Smooth muscle cell (in vitro differentiated cells): ENCODE data around the gene OTOG. TPM values are rescaled to one million over a fixed set of nuclear protein-coding genes. Genes with fewer than 3 reads are reported as not detected.

Experiments
- DNase-seq: peaks from one replicate; lab custom pipeline; 2025; ENCODE audit not compliant: unreplicated experiment; lab: John Stamatoyannopoulos, UW
- H2AFZ ChIP-seq: fragments of 200-600 bp; sonication (generic); 2 replicates; pipeline ENCODE4 v1.6.0; 2016; ENCODE audit warnings: antibody characterized with exemption, low read depth, mild to moderate bottlenecking
- H3F3A ChIP-seq: fragments of 200-600 bp; sonication (generic); 2 replicates; pipeline ENCODE4 v1.6.0; 2017; ENCODE audit warnings: antibody characterized with exemption, low read depth
- H3K27ac ChIP-seq: fragments of 200-600 bp; sonication (generic); 2 replicates; pipeline ENCODE4 v1.5.1; 2016; ENCODE audit warnings: low read depth, mild to moderate bottlenecking
- H3K27me3 ChIP-seq: fragments of 200-600 bp; sonication (generic); 2 replicates; pipeline ENCODE4 v1.6.1; 2016; ENCODE audit warnings: low read depth, mild to moderate bottlenecking
- H3K36me3 ChIP-seq: fragments of 200-600 bp; sonication (generic); 2 replicates; pipeline ENCODE4 v1.5.1; 2016; ENCODE audit warnings: low read depth
- H3K4me1 ChIP-seq: fragments of 200-600 bp; sonication (generic); 2 replicates; pipeline ENCODE4 v1.5.1; 2016; ENCODE audit warnings: low read depth
- H3K4me2 ChIP-seq: fragments of 200-600 bp; sonication (generic); 2 replicates; pipeline ENCODE4 v1.6.0; 2016; ENCODE audit warnings: mild to moderate bottlenecking
- H3K4me3 ChIP-seq: fragments of 200-600 bp; sonication (generic); 2 replicates; pipeline ENCODE4 v1.5.1; 2016; ENCODE audit warnings: mild to moderate bottlenecking
- H3K79me2 ChIP-seq: fragments of 200-600 bp; sonication (generic); 2 replicates; pipeline ENCODE4 v1.6.0; 2016; ENCODE audit warnings: low read depth, mild to moderate bottlenecking
- H3K9ac ChIP-seq: fragments of 200-600 bp; sonication (generic); 2 replicates; pipeline ENCODE4 v1.6.0; 2016; ENCODE audit warnings: low read depth
- H3K9me3 ChIP-seq: fragments of 200-600 bp; sonication (generic); replicated peaks from 2 replicates; pipeline ENCODE4 v1.5.1; 2016; ENCODE audit warnings: low read depth
- H4K20me1 ChIP-seq: fragments of 200-600 bp; sonication (generic); 2 replicates; pipeline ENCODE4 v1.6.0; 2016; ENCODE audit warnings: low read depth
- CTCF ChIP-seq: fragments of 200-600 bp; sonication (generic); IDR thresholded peaks from 2 replicates; pipeline ENCODE4 v1.5.1; 2017; ENCODE audit warnings: borderline replicate concordance, mild to moderate bottlenecking, antibody characterized with exemption; ENCODE audit not compliant: insufficient read depth, poor library complexity, severe bottlenecking
- WGBS: methylation state at CpG from one replicate; pipeline ENCODE4 v1.1.7; 2016; ENCODE audit warnings: low lambda C conversion rate; 5-methylcytosine and 5-hydroxymethylcytosine counted together
- polyA plus RNA-seq: library from polyadenylated mRNA; unstranded; fragments of >200 nt; fragmentation: Nextera tagmentation; extraction: Ambion mirVana; gene quantifications from 2 replicates; pipeline ENCODE4 v1.2.1, GENCODE V29; 2016
- total RNA-seq: library from RNA; depleted of rRNA; stranded (reverse); fragments of >200 nt; gene quantifications from 2 replicates; pipeline ENCODE4 v1.2.3, GENCODE V29; 2014

Gene OTOG
- total and polyA plus RNA-seq, 2 experiments from 2014 or later = not detected

DNA sequence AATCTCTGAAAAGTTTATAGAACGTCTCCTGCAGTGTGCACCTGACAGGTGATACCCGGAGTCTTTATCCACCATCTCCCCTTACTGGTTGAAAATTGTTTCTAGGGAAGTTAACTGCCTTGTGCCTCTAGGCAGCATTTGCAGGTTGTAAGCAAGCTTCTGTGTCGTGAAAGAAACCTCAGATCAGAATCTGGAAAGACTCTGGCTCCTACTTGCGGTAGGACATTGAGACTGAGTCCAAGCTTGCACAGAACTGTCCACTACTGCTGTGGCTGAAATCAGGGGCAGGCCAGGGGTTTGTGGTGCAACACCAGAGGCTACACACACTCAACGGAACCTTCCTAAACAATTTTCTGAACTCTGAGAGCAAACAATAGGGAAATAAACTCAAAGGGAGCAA lies 137.5 kb downstream of the OTOG start:
- Histone ChIP-seq H3K9ac (no peak overlapping the region), H3K79me2 (no peaks in the 10 kb centered on the region), H3K4me2 (no peak overlapping the region), H3K27ac (no peak overlapping the region), H3K27me3 (peaks cover 24% of the 10 kb centered on the region), H4K20me1 (no peaks in the 10 kb centered on the region), H3K4me1 (no peaks in the 10 kb centered on the region), H3K4me3 (no peak overlapping the region), H3K9me3 (no peaks in the 10 kb centered on the region), H3F3A (no peaks in the 10 kb centered on the region), H2AFZ (no peak overlapping the region), H3K36me3 (no peaks in the 10 kb centered on the region)
- no peak for DNase-seq
- 82% methylated on average over 5 of the region's 5 CpGs for WGBS
- no peak for TF ChIP-seq CTCF

- H3K79me2 ChIP-seq = no peaks in the 10 kb centered on the region
- no peaks in the 10 kb centered on the region for H3F3A ChIP-seq
- no peak for TF ChIP-seq CTCF
- no peak for DNase-seq
- H3K9ac ChIP-seq = no peak overlapping the region
- H3K27me3 ChIP-seq = peaks cover 24% of the 10 kb centered on the region
- no peak overlapping the region for H3K4me2 ChIP-seq
- no peaks in the 10 kb centered on the region for H4K20me1 ChIP-seq
- H3K4me3 ChIP-seq = no peak overlapping the region
- H3K4me1 ChIP-seq = no peaks in the 10 kb centered on the region
- WGBS = 65% methylated on average over 8 of the region's 8 CpGs
- no peak overlapping the region for H2AFZ ChIP-seq
- no peak overlapping the region for H3K27ac ChIP-seq
- H3K9me3 ChIP-seq = no peaks in the 10 kb centered on the region
- no peaks in the 10 kb centered on the region for H3K36me3 ChIP-seq
Observed at GRCh38 chr11:17686231-17686980, 139.3 kb downstream of the OTOG start.

GRCh38 chr11:17687946-17688670 lies 141.0 kb downstream of the OTOG start:
- Histone ChIP-seq H3K4me3 (no peak overlapping the region), H3F3A (no peaks in the 10 kb centered on the region), H3K36me3 (no peaks in the 10 kb centered on the region), H3K9ac (no peak overlapping the region), H2AFZ (no peak overlapping the region), H3K79me2 (no peaks in the 10 kb centered on the region), H3K27ac (no peak overlapping the region), H3K4me2 (no peak overlapping the region), H3K4me1 (no peaks in the 10 kb centered on the region), H4K20me1 (no peaks in the 10 kb centered on the region), H3K9me3 (no peaks in the 10 kb centered on the region), H3K27me3 (peaks cover 39% of the 10 kb centered on the region)
- no peak for DNase-seq
- TF ChIP-seq CTCF = no peak
- 84% methylated on average over 18 of the region's 18 CpGs for WGBS

GRCh38 chr11:17691550-17691949 lies 144.5 kb downstream of the OTOG start:
- Histone ChIP-seq H3K4me2 (no peak overlapping the region), H2AFZ (no peak overlapping the region)

More at GRCh38 chr11:17691550-17691949, 144.5 kb downstream of the OTOG start:
- H3K27ac ChIP-seq = no peak overlapping the region
- no peak for DNase-seq
- WGBS = 56% methylated on average over 2 of the region's 2 CpGs
- TF ChIP-seq CTCF = no peak
- H3K36me3 ChIP-seq = no peaks in the 10 kb centered on the region
- no peaks in the 10 kb centered on the region for H3F3A ChIP-seq
- H3K9ac ChIP-seq = no peak overlapping the region
- H3K4me3 ChIP-seq = no peak overlapping the region
- no peaks in the 10 kb centered on the region for H3K79me2 ChIP-seq
- no peaks in the 10 kb centered on the region for H3K9me3 ChIP-seq
- no peaks in the 10 kb centered on the region for H4K20me1 ChIP-seq
- no peaks in the 10 kb centered on the region for H3K4me1 ChIP-seq
- H3K27me3 ChIP-seq = peaks cover 74% of the 10 kb centered on the region
